HG03103 (cell line): ENCODE measurements around the gene FDXR.

ENCODE experiments used
- ATAC-seq: cut with Tn5 transposase; IDR thresholded peaks from one replicate; pipeline ENCODE4 v1.9.1; 2021; ENCODE audit warnings: low read depth; ENCODE audit not compliant: unreplicated experiment

The FDXR gene

GRCh38 chr17:74818291-74818938 lies 54.4 kb downstream of the FDXR start:
- no peak for ATAC-seq

- no peak for ATAC-seq
Measured at GRCh38 chr17:74816905-74817620, 55.7 kb downstream of the FDXR start.

- no peak for ATAC-seq
Measured at GRCh38 chr17:74815550-74816370, 57.0 kb downstream of the FDXR start.

- ATAC-seq = no peak
Measured at GRCh38 chr17:74815067-74815466, 57.7 kb downstream of the FDXR start.

GRCh38 chr17:74814453-74814852 lies 58.3 kb downstream of the FDXR start:
- no peak for ATAC-seq
